OCI-LY1 (cell line): Measurements from ENCODE around the gene AMT.

ENCODE experiments used
- H2AFZ ChIP-seq: fragments of 200-600 bp; sonication (generic), shearing (Covaris generic); 2 replicates; pipeline ENCODE4 v1.6.0; 2014; ENCODE audit warnings: antibody characterized with exemption, mild to moderate bottlenecking, low read length
- H3F3A ChIP-seq: fragments of 200-600 bp; sonication (generic), shearing (Covaris generic); 2 replicates; pipeline ENCODE4 v1.6.0; 2014; ENCODE audit warnings: mild to moderate bottlenecking, antibody characterized with exemption, low read length, moderate library complexity; ENCODE audit not compliant: insufficient read depth
- H3K27ac ChIP-seq: fragments of 200-600 bp; sonication (generic); 2 replicates; pipeline ENCODE4 v1.5.1; 2014; ENCODE audit warnings: low read length, mixed run types, mild to moderate bottlenecking, low read depth; ENCODE audit not compliant: poor library complexity, severe bottlenecking
- H3K27me3 ChIP-seq: fragments of 200-600 bp; sonication (generic); 2 replicates; pipeline ENCODE4 v1.6.0; 2014; ENCODE audit warnings: antibody characterized with exemption, mild to moderate bottlenecking, low read length, moderate library complexity; ENCODE audit not compliant: insufficient read depth
- H3K36me3 ChIP-seq: fragments of 200-600 bp; sonication (generic); 2 replicates; pipeline ENCODE4 v1.6.1; 2014; ENCODE audit warnings: mild to moderate bottlenecking, antibody characterized with exemption, low read length, moderate library complexity, mixed read lengths; ENCODE audit not compliant: insufficient read depth
- H3K4me1 ChIP-seq: fragments of 200-600 bp; sonication (generic); 2 replicates; pipeline ENCODE4 v1.5.1; 2014; ENCODE audit warnings: mild to moderate bottlenecking, low read length, moderate library complexity; ENCODE audit not compliant: insufficient read depth, severe bottlenecking
- H3K4me2 ChIP-seq: fragments of 200-600 bp; sonication (generic), shearing (Covaris generic); 2 replicates; pipeline ENCODE4 v1.6.1; 2014; ENCODE audit warnings: low read length
- H3K4me3 ChIP-seq: fragments of 200-600 bp; sonication (generic); 2 replicates; pipeline ENCODE4 v1.5.1; 2014; ENCODE audit warnings: low read length, low read depth, mild to moderate bottlenecking, mixed read lengths; ENCODE audit not compliant: poor library complexity, severe bottlenecking
- H3K79me2 ChIP-seq: fragments of 200-600 bp; shearing (Covaris generic); 2 replicates; pipeline ENCODE4 v1.6.1; 2016; ENCODE audit warnings: mixed run types, low read length, mixed read lengths; ENCODE audit not compliant: insufficient read depth
- H3K9ac ChIP-seq: fragments of 200-600 bp; sonication (generic), shearing (Covaris generic); 2 replicates; pipeline ENCODE4 v1.6.1; 2014; ENCODE audit warnings: mild to moderate bottlenecking, low read length, mixed read lengths
- H3K9me2 ChIP-seq: fragments of 200-600 bp; sonication (generic), shearing (Covaris generic); 2 replicates; pipeline ENCODE4 v1.6.1; 2014; ENCODE audit warnings: low read depth, mild to moderate bottlenecking, low read length, mixed read lengths
- H3K9me3 ChIP-seq: fragments of 200-600 bp; shearing (Covaris generic); 2 replicates; pipeline ENCODE4 v1.6.1; 2014; ENCODE audit warnings: low read length, mixed read lengths
- H4K20me1 ChIP-seq: fragments of 200-600 bp; sonication (generic), shearing (Covaris generic); 2 replicates; pipeline ENCODE4 v1.6.0; 2016; ENCODE audit warnings: mild to moderate bottlenecking, low read length; ENCODE audit not compliant: insufficient read depth
- CTCF ChIP-seq: fragments of 200-600 bp; sonication (generic), shearing (Covaris generic); IDR thresholded peaks from 2 replicates; pipeline ENCODE4 v1.5.1; 2017; ENCODE audit warnings: mild to moderate bottlenecking, antibody characterized with exemption, low read length, moderate library complexity, mixed read lengths
- EZH2 ChIP-seq: fragments of 200-600 bp; sonication (generic), shearing (Covaris generic); IDR thresholded peaks from 2 replicates; pipeline ENCODE4 v1.8.0; 2017; ENCODE audit warnings: borderline replicate concordance, mixed run types, mild to moderate bottlenecking, antibody characterized with exemption, low read length, moderate library complexity, mixed read lengths

AMT gene

DNA sequence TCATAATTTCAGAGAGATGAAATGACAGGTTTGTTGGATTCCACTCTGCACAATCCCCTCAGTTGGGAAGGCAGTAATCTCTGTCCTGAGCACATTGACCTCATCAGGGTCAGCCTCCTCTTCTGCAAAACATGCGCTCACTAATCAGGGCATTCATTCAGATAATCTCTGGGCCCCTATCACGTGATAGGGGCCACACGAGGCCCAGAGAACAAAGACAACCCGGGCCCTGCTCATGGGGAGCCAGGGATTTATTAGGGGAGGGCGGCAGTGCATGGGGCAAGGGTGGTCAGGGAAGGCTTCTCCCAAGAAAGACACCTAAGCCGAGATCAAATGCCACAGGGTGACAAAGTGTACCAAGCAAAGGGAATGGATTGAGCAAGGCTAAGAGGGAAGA lies 8.9 kb downstream of the AMT start:
- no peak overlapping the region for H2AFZ ChIP-seq
- peak overlapping the region; percentile 60 for H3K27ac ChIP-seq
- TF ChIP-seq CTCF (no peak), EZH2 (no peak)
- no peaks in the 10 kb centered on the region for H3K27me3 ChIP-seq
- no peaks in the 10 kb centered on the region for H4K20me1 ChIP-seq
- peaks cover 43% of the 10 kb centered on the region for H3K79me2 ChIP-seq
- no peaks in the 10 kb centered on the region for H3K9me2 ChIP-seq
- H3K9me3 ChIP-seq = no peaks in the 10 kb centered on the region
- peaks cover 35% of the 10 kb centered on the region; the same call in 1 of the 2 replicates for H3K36me3 ChIP-seq
- H3K4me1 ChIP-seq = peaks cover 53% of the 10 kb centered on the region
- H3K9ac ChIP-seq = peak overlapping the region; percentile 89
- H3F3A ChIP-seq = no peaks in the 10 kb centered on the region
- H3K4me2 ChIP-seq = peak overlapping the region; percentile 96
- H3K4me3 ChIP-seq = peak overlapping the region; percentile 83

- peaks cover 35% of the 10 kb centered on the region; the same call in 1 of the 2 replicates for H3K36me3 ChIP-seq
- no peak overlapping the region for H2AFZ ChIP-seq
- H3K79me2 ChIP-seq = peaks cover 49% of the 10 kb centered on the region
- peak overlapping the region; percentile 96 for H3K4me2 ChIP-seq
- H3K4me1 ChIP-seq = peaks cover 58% of the 10 kb centered on the region
- H3K4me3 ChIP-seq = peak overlapping the region; percentile 83
- no peak for TF ChIP-seq CTCF
- no peak for TF ChIP-seq EZH2
- no peaks in the 10 kb centered on the region for H3K9me2 ChIP-seq
- H3K9me3 ChIP-seq = no peaks in the 10 kb centered on the region
- no peaks in the 10 kb centered on the region for H4K20me1 ChIP-seq
- H3K27ac ChIP-seq = peak overlapping the region; percentile 60
- no peaks in the 10 kb centered on the region for H3K27me3 ChIP-seq
- H3F3A ChIP-seq = no peaks in the 10 kb centered on the region
- peak overlapping the region; percentile 89 for H3K9ac ChIP-seq
Observed at GRCh38 chr3:49412632-49413337, 9.5 kb downstream of the AMT start.

DNA sequence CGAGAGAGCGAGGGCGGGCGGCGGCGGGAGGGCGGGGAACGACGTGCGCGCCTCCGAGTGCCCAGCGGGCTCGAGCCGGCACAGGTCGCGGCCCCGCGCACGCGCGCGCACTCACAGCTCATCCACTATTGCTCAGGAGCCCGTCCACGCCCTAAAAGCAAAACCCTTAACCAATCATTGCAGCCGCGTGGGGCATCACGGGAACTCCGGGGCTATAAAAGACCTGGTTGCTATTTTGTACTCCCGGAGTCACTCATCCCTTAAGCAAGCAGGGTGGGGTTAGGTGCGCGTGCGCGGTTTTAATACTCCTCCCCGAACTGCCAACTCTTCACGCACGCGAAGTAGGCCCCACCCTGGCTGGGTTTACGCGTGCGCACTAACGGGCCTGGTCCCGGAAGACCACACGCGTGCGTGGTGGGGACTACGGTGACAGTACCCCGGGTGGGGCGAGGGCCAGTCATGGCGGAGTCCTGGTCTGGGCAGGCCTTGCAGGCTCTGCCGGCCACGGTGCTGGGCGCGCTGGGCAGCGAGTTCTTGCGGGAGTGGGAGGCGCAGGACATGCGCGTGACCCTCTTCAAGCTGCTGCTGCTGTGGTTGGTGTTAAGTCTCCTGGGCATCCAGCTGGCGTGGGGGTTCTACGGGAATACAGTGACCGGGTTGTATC lies 10.2 kb downstream of the AMT start, which contains the start of the genes RHOA and TCTA:
Gene RHOA (minus strand): TSS at position 9 of the 664 bp plus-strand sequence. CDS start 36,387 bp downstream, outside the sequence.
Gene TCTA (plus strand): TSS at position 456 of the 664 bp plus-strand sequence. CDS start 4 bp downstream, at position 460.
- no peak within 1 kb of the TSS for H2AFZ ChIP-seq
- H3K9ac ChIP-seq = peak within 1 kb of the TSS; percentile 89
- peak within 1 kb of the TSS; percentile 98 for H3K4me2 ChIP-seq
- H3K4me3 ChIP-seq = peak within 1 kb of the TSS; percentile 83
- H3K9me2 ChIP-seq = no peaks in the 10 kb centered on the region
- peak within 1 kb of the TSS; percentile 60 for H3K27ac ChIP-seq
- peaks cover 29% of the 10 kb centered on the region; the same call in 1 of the 2 replicates for H3K36me3 ChIP-seq
- H3F3A ChIP-seq = no peaks in the 10 kb centered on the region
- peaks cover 65% of the 10 kb centered on the region for H3K4me1 ChIP-seq
- H4K20me1 ChIP-seq = no peaks in the 10 kb centered on the region
- H3K79me2 ChIP-seq = peaks cover 56% of the 10 kb centered on the region
- TF ChIP-seq CTCF = no peak
- H3K27me3 ChIP-seq = no peaks in the 10 kb centered on the region
- H3K9me3 ChIP-seq = no peaks in the 10 kb centered on the region
